Calu3 (cell line): ENCODE results near the gene SLC39A11. TPM values are rescaled to one million over a fixed set of nuclear protein-coding genes. Genes with fewer than 3 reads are reported as not detected.
A peak's percentile ranks its signal among the peaks of the same experiment; 100 is the strongest.

ENCODE experiments used
- BruUV-seq: library from RNA; stranded (reverse); fragments of 400-500 nt; replicated peaks from 2 replicates; lab custom pipeline; 2021; lab: Mats Ljungman, UMichigan
- CTCF ChIA-PET: fragments of 300-600 bp; sonication (Branson Sonifier 250); formaldehyde crosslinking; loops from one replicate; lab custom pipeline; 2022; ENCODE audit warnings: antibody characterized with exemption; lab: Charles Lee
- DNase-seq: peaks from one replicate; pipeline ENCODE4 v3.0.0; 2022
- H3K27ac Mint-ChIP-seq: one replicate; pipeline ENCODE4 v1.8.0; 2022; ENCODE audit warnings: mixed read lengths; ENCODE audit not compliant: unreplicated experiment
- H3K27me3 Mint-ChIP-seq: one replicate; pipeline ENCODE4 v1.8.0; 2022; ENCODE audit warnings: mixed read lengths; ENCODE audit not compliant: unreplicated experiment
- H3K36me3 Mint-ChIP-seq: one replicate; pipeline ENCODE4 v1.8.0; 2022; ENCODE audit warnings: mild to moderate bottlenecking, moderate library complexity, mixed read lengths; ENCODE audit not compliant: insufficient read depth, unreplicated experiment
- H3K4me1 Mint-ChIP-seq: one replicate; pipeline ENCODE4 v1.8.0; 2022; ENCODE audit warnings: mild to moderate bottlenecking, low read depth, mixed read lengths; ENCODE audit not compliant: unreplicated experiment
- H3K4me3 Mint-ChIP-seq: one replicate; pipeline ENCODE4 v1.8.0; 2022; ENCODE audit warnings: mild to moderate bottlenecking, low read depth, moderate library complexity, mixed read lengths; ENCODE audit not compliant: unreplicated experiment
- H3K9me3 Mint-ChIP-seq: one replicate; pipeline ENCODE4 v1.8.0; 2022; ENCODE audit warnings: low read depth, mixed read lengths; ENCODE audit not compliant: unreplicated experiment
- intact Hi-C: fragments of 100-400 bp; cut with micrococcal nuclease; formaldehyde crosslinking; loops from one replicate; pipeline ENCODE4 v1.10.0; 2022; ENCODE audit not compliant: unreplicated experiment
- total RNA-seq: library from RNA; stranded (reverse); gene quantifications from 2 replicates; pipeline ENCODE4 v1.2.3, GENCODE V29; 2022
- TF ChIP-seq, protein P1 (sequence below): fragments of 200-600 bp; IDR thresholded peaks from one replicate; pipeline ENCODE4 v1.8.0; 2022; ENCODE audit warnings: antibody characterized with exemption; ENCODE audit not compliant: unreplicated experiment

The SLC39A11 gene
- total RNA-seq, 1 experiment from 2014 or later = 60.3 TPM

DNA sequence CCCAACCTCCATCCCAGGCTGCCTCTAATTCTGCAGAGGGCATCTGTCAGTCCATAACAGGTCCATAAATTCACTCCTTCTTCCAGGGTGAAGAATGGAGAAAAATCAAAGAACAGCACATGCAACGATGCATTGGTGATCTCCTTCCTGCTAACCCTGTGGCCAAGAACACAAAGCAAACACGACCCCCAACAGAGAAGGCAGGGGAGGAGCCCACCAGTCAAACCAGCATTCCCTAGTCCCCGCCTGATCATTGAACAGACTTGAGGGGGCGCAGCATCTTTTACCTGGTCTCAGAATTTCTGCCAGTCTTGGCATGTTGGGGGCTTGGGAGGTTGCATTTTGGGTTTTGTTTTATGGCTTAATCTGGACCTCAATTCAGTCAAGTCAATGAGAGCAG lies 476.0 kb downstream of the SLC39A11 start:
- peaks cover 47% of the 10 kb centered on the region for H3K36me3 Mint-ChIP-seq
- CTCF ChIA-PET = no interaction called here
- no peaks in the 10 kb centered on the region for H3K27me3 Mint-ChIP-seq
- intact Hi-C loops = loop anchor here (5.0 kb wide), 1 partner anchor 209 kb away; no protein-coding TSS in a partner anchor
- TF ChIP-seq, protein P1, sequence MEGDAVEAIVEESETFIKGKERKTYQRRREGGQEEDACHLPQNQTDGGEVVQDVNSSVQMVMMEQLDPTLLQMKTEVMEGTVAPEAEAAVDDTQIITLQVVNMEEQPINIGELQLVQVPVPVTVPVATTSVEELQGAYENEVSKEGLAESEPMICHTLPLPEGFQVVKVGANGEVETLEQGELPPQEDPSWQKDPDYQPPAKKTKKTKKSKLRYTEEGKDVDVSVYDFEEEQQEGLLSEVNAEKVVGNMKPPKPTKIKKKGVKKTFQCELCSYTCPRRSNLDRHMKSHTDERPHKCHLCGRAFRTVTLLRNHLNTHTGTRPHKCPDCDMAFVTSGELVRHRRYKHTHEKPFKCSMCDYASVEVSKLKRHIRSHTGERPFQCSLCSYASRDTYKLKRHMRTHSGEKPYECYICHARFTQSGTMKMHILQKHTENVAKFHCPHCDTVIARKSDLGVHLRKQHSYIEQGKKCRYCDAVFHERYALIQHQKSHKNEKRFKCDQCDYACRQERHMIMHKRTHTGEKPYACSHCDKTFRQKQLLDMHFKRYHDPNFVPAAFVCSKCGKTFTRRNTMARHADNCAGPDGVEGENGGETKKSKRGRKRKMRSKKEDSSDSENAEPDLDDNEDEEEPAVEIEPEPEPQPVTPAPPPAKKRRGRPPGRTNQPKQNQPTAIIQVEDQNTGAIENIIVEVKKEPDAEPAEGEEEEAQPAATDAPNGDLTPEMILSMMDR = no peak
- H3K4me1 Mint-ChIP-seq = peaks cover 72% of the 10 kb centered on the region
- H3K4me3 Mint-ChIP-seq = peak overlapping the region; percentile 11
- peak overlapping the region; percentile 98 for H3K27ac Mint-ChIP-seq
- no peak for DNase-seq
- peaks cover 2% of the 10 kb centered on the region for H3K9me3 Mint-ChIP-seq
- BruUV-seq = no TSS peak

DNA sequence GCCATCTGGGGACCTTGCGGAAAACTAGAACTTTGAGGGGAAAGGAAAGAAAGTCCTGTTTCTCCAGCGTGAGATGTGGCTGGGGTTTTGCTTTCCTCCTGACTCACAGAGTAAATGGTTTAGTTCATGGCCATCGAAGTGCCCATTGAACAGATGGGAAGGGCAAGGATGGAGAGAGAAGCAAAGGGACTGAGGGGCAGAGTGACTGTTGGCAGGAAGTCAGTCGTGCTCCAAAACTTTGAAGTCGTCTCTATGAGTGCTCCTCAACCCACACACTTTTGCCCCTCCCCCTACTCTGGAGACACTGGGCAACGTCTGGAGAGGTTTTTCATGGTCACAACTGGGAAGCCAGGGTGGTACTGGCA lies 476.9 kb downstream of the SLC39A11 start:
- H3K36me3 Mint-ChIP-seq = peaks cover 47% of the 10 kb centered on the region
- TSS peak; percentile 64 for BruUV-seq
- CTCF ChIA-PET = interaction anchor here (0.7 to 1.9 kb wide), 15 partner anchors 9 to 1191 kb away, joined by 3 to 16 read pairs (median 5); no protein-coding TSS in a partner anchor
- peak overlapping the region; percentile 24 for H3K4me3 Mint-ChIP-seq
- TF ChIP-seq, protein P1 = no peak
- H3K4me1 Mint-ChIP-seq = peaks cover 71% of the 10 kb centered on the region
- DNase-seq = no peak
- intact Hi-C loops = loop anchor here (2.0 to 5.0 kb wide), 5 partner anchors 45 to 489 kb away; no protein-coding TSS in a partner anchor
- H3K9me3 Mint-ChIP-seq = peaks cover 2% of the 10 kb centered on the region
- peak overlapping the region; percentile 98 for H3K27ac Mint-ChIP-seq
- H3K27me3 Mint-ChIP-seq = no peaks in the 10 kb centered on the region

DNA sequence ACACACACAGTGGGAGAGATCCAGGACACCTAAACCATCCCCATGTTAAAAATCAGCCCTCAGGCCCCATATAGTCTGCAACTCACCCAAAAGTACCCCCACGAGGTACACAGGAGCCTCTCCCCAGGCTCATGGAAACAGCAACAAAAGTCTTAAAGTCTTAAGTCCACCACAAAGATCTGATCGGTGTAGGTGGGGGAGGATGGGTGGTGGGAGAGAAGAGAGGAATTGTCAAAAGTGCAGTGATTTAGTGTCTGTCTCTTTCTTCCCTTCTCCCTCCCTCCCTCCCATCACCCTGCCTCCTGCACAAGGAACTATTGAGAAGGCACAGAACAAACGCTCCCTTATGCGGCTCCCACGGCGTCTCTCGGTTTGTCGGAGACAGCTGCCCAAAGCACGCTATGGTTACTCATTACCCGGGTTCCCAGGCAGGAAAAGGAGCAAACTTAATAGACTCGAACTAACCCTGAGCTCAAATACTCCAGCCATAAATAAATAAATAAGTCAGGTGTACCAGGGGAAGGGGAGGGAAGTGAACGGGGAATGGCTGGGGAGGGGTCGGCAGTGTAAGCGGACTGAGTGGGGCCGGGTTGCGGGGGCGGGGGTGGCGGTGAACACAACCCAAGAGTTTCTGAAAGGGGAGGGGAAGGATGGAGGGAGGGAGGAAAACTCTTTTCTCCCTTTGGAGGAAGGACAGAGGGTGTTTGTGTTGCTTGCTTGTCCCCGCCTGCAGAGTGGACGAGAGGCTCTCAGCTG lies 477.4 kb downstream of the SLC39A11 start:
- Mint-ChIP-seq H3K27ac (peak overlapping the region; percentile 98), H3K4me1 (peaks cover 65% of the 10 kb centered on the region), H3K9me3 (no peaks in the 10 kb centered on the region), H3K4me3 (peak overlapping the region; percentile 24), H3K27me3 (no peaks in the 10 kb centered on the region), H3K36me3 (peaks cover 47% of the 10 kb centered on the region)
- no TSS peak for BruUV-seq
- intact Hi-C loops = loop anchor here (2.0 to 5.0 kb wide), 5 partner anchors 46 to 488 kb away; no protein-coding TSS in a partner anchor
- CTCF ChIA-PET = interaction anchor here (0.6 to 1.9 kb wide), 22 partner anchors 9 to 1190 kb away, joined by 3 to 16 read pairs (median 5); partner anchors contain the start of gene SOX9
- peak; percentile 94 for DNase-seq
- TF ChIP-seq, protein P1 = no peak

DNA sequence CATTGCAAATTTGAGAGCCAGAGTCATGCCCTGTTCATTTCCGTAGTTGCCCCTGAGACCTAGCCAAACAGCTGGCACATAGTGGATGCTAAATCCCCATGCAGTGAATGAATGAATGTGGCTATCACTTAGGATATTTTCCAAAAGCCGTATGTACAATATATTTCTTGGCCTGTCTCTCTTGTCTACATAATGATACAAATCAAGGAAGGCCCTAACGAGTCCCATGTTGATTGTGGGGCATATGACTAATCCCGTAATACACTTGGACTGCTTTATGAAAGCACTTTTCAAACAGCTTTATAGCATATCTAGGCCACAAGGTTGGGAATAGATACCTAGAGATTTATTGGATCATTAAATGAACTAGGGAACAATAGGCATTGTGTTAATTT lies 478.0 kb downstream of the SLC39A11 start:
- Mint-ChIP-seq H3K9me3 (no peaks in the 10 kb centered on the region), H3K36me3 (peaks cover 42% of the 10 kb centered on the region), H3K27ac (peak overlapping the region; percentile 98), H3K27me3 (no peaks in the 10 kb centered on the region), H3K4me1 (peaks cover 60% of the 10 kb centered on the region), H3K4me3 (peak overlapping the region; percentile 24)
- intact Hi-C loops = loop anchor here (2.0 kb wide), 4 partner anchors 46 to 488 kb away; no protein-coding TSS in a partner anchor
- TSS peak; percentile 35 for BruUV-seq
- TF ChIP-seq, protein P1 = no peak
- no peak for DNase-seq
- CTCF ChIA-PET = interaction anchor here (0.6 to 1.9 kb wide), 18 partner anchors 11 to 1149 kb away, joined by 3 to 16 read pairs (median 4); partner anchors contain the start of gene SOX9
